ENCODE measurements around the gene PPARA.

The PPARA gene

GRCh38 chr22:46169628-46170027 is 19.3 kb downstream of the PPARA start:
- H3F3A ChIP-seq (ENCODE audit: insufficient read depth, low read length), result no peaks in the 10 kb centered on the region
- H2AFZ ChIP-seq (ENCODE audit: low read length), result no peak overlapping the region
- no peaks in the 10 kb centered on the region for H3K79me2 ChIP-seq (ENCODE audit: insufficient read depth, low read length)
- no peaks in the 10 kb centered on the region for H4K20me1 ChIP-seq (ENCODE audit: insufficient read depth, low read length)
- H3K4me3 ChIP-seq (ENCODE audit: low read depth, low read length, poor library complexity, severe bottlenecking), result no peak overlapping the region
- no peaks in the 10 kb centered on the region for H3K9me3 ChIP-seq (ENCODE audit: low read length)
- H3K4me1 ChIP-seq (ENCODE audit: insufficient read depth, low read length, severe bottlenecking), result no peaks in the 10 kb centered on the region
- TF ChIP-seq, protein P1, sequence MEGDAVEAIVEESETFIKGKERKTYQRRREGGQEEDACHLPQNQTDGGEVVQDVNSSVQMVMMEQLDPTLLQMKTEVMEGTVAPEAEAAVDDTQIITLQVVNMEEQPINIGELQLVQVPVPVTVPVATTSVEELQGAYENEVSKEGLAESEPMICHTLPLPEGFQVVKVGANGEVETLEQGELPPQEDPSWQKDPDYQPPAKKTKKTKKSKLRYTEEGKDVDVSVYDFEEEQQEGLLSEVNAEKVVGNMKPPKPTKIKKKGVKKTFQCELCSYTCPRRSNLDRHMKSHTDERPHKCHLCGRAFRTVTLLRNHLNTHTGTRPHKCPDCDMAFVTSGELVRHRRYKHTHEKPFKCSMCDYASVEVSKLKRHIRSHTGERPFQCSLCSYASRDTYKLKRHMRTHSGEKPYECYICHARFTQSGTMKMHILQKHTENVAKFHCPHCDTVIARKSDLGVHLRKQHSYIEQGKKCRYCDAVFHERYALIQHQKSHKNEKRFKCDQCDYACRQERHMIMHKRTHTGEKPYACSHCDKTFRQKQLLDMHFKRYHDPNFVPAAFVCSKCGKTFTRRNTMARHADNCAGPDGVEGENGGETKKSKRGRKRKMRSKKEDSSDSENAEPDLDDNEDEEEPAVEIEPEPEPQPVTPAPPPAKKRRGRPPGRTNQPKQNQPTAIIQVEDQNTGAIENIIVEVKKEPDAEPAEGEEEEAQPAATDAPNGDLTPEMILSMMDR (IDR thresholded peaks at IDR 0.05; ENCODE audit: low read length), result no peak
- no peak for TF ChIP-seq EZH2 (IDR thresholded peaks at IDR 0.05; ENCODE audit: borderline replicate concordance, low read length)
- H3K9me2 ChIP-seq (ENCODE audit: low read depth, low read length), result no peaks in the 10 kb centered on the region
- H3K4me2 ChIP-seq (ENCODE audit: low read length), result no peak overlapping the region
- no peaks in the 10 kb centered on the region for H3K27me3 ChIP-seq (ENCODE audit: insufficient read depth, low read length)
- H3K36me3 ChIP-seq (ENCODE audit: insufficient read depth, low read length), result no peaks in the 10 kb centered on the region
- no peak overlapping the region for H3K9ac ChIP-seq (ENCODE audit: low read length)
- H3K27ac ChIP-seq (ENCODE audit: low read depth, low read length, poor library complexity, severe bottlenecking), result no peak overlapping the region

GRCh38 chr22:46171940-46172339 is 21.6 kb downstream of the PPARA start:
- H3K4me3 ChIP-seq (ENCODE audit: low read depth, low read length, poor library complexity, severe bottlenecking), result no peak overlapping the region
- no peaks in the 10 kb centered on the region for H3K36me3 ChIP-seq (ENCODE audit: insufficient read depth, low read length)
- H3F3A ChIP-seq (ENCODE audit: insufficient read depth, low read length), result no peaks in the 10 kb centered on the region
- H2AFZ ChIP-seq (ENCODE audit: low read length), result no peak overlapping the region
- no peak overlapping the region for H3K4me2 ChIP-seq (ENCODE audit: low read length)
- no peaks in the 10 kb centered on the region for H3K9me3 ChIP-seq (ENCODE audit: low read length)
- no peak overlapping the region for H3K9ac ChIP-seq (ENCODE audit: low read length)
- H3K79me2 ChIP-seq (ENCODE audit: insufficient read depth, low read length), result no peaks in the 10 kb centered on the region
- TF ChIP-seq EZH2 (IDR thresholded peaks at IDR 0.05; ENCODE audit: borderline replicate concordance, low read length), result no peak
- TF ChIP-seq, protein P1 (IDR thresholded peaks at IDR 0.05; ENCODE audit: low read length), result no peak
- no peaks in the 10 kb centered on the region for H4K20me1 ChIP-seq (ENCODE audit: insufficient read depth, low read length)
- no peaks in the 10 kb centered on the region for H3K27me3 ChIP-seq (ENCODE audit: insufficient read depth, low read length)
- H3K4me1 ChIP-seq (ENCODE audit: insufficient read depth, low read length, severe bottlenecking), result no peaks in the 10 kb centered on the region
- H3K9me2 ChIP-seq (ENCODE audit: low read depth, low read length), result no peaks in the 10 kb centered on the region
- no peak overlapping the region for H3K27ac ChIP-seq (ENCODE audit: low read depth, low read length, poor library complexity, severe bottlenecking)

- Histone ChIP-seq H3K36me3 (ENCODE audit: insufficient read depth, low read length) (no peaks in the 10 kb centered on the region), H2AFZ (ENCODE audit: low read length) (no peak overlapping the region), H3K4me2 (ENCODE audit: low read length) (no peak overlapping the region), H3K9me2 (ENCODE audit: low read depth, low read length) (no peaks in the 10 kb centered on the region), H3K4me1 (ENCODE audit: insufficient read depth, low read length, severe bottlenecking) (no peaks in the 10 kb centered on the region), H3K4me3 (ENCODE audit: low read depth, low read length, poor library complexity, severe bottlenecking) (no peak overlapping the region), H3K79me2 (ENCODE audit: insufficient read depth, low read length) (no peaks in the 10 kb centered on the region), H3F3A (ENCODE audit: insufficient read depth, low read length) (no peaks in the 10 kb centered on the region), H3K27ac (ENCODE audit: low read depth, low read length, poor library complexity, severe bottlenecking) (no peak overlapping the region), H3K9me3 (ENCODE audit: low read length) (no peaks in the 10 kb centered on the region), H3K27me3 (ENCODE audit: insufficient read depth, low read length) (no peaks in the 10 kb centered on the region), H3K9ac (ENCODE audit: low read length) (no peak overlapping the region), H4K20me1 (ENCODE audit: insufficient read depth, low read length) (no peaks in the 10 kb centered on the region)
- no peak for TF ChIP-seq EZH2 (IDR thresholded peaks at IDR 0.05; ENCODE audit: borderline replicate concordance, low read length)
- TF ChIP-seq, protein P1 (IDR thresholded peaks at IDR 0.05; ENCODE audit: low read length), result no peak
These were observed 22.3 kb downstream of the PPARA start for GRCh38 chr22:46172522-46173110.

All from OCI-LY1 (cell line).